Measurements from ENCODE around the gene SLC6A1. TPM values are rescaled to one million over a fixed set of nuclear protein-coding genes. Genes with fewer than 3 reads are reported as not detected.

SLC6A1 gene
- total RNA-seq, 1 experiment from 2014 or later: not detected

DNA sequence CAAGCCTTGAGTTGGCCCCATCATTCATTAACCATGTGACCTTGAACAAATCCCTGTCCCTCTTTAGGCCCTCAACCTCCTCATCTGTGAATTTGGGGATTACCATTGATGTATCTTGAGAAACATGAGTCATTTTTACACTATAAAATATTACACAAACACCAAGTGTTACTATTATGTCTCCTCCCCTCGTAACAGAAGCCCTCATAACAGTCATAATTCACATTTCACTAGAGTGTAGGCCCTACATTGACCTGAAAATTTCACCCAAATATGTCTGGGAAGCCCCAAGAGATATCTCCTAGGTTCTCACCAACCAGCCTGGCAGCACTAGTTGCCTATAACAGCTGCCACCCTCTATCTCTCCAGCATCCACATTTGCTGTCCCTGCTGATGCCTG is 15.8 kb upstream of the SLC6A1 start:
- H3K79me1 ChIP-seq (ENCODE audit: insufficient read depth, low read depth, low read length, poor library complexity, severe bottlenecking): no peaks in the 10 kb centered on the region
- no peaks in the 10 kb centered on the region for H3K9me3 Mint-ChIP-seq
- no peak overlapping the region for H4K8ac ChIP-seq (replicated peaks; ENCODE audit: insufficient read length, low read depth, low read length)
- no peak overlapping the region for H2BK20ac ChIP-seq (ENCODE audit: low read depth, low read length, poor library complexity, severe bottlenecking)
- H3K14ac ChIP-seq (ENCODE audit: insufficient read depth, low read length): no peak overlapping the region
- no CpG with 5 or more reads among the region's 1 CpG for WGBS (ENCODE audit: extremely low coverage, insufficient read length, low lambda C conversion rate)
- H2AFZ ChIP-seq (ENCODE audit: low read length): no peak overlapping the region
- H3K18ac ChIP-seq (ENCODE audit: insufficient read length, low read depth, low read length): no peak overlapping the region
- no peak overlapping the region for H3K27ac ChIP-seq (ENCODE audit: insufficient read length, low read depth, low read length)
- DNase-seq: no peak
- H3K9ac ChIP-seq (ENCODE audit: extremely low read depth, insufficient read length, low read length): no peak overlapping the region
- no peak overlapping the region for H4K5ac ChIP-seq (ENCODE audit: insufficient read length, low read depth, low read length)
- no peak overlapping the region for H3K27ac Mint-ChIP-seq
- no peak overlapping the region for H2BK12ac ChIP-seq (ENCODE audit: insufficient read length, low read depth, low read length)
- no peak overlapping the region for H3K4ac ChIP-seq (ENCODE audit: low read depth, low read length)
- H3K4me3 Mint-ChIP-seq: no peak overlapping the region
- no peaks in the 10 kb centered on the region for H3K23me2 ChIP-seq (ENCODE audit: insufficient read length, low read depth, low read length, poor library complexity, severe bottlenecking)
- no peaks in the 10 kb centered on the region for H4K20me1 ChIP-seq (ENCODE audit: control insufficient read depth, insufficient read depth, insufficient read length)
- H3K79me2 ChIP-seq (ENCODE audit: insufficient read depth, low read length): no peaks in the 10 kb centered on the region
- H3K9me3 ChIP-seq (ENCODE audit: control insufficient read depth, low read depth, low read length): no peaks in the 10 kb centered on the region
- no peaks in the 10 kb centered on the region; a peak in 1 of 7 replicates for H3K36me3 Mint-ChIP-seq (ENCODE audit: insufficient read depth in 1 of 3, low read depth in 3 of 3)
- H2BK120ac ChIP-seq (ENCODE audit: low read depth, low read length, poor library complexity, severe bottlenecking): no peak overlapping the region
- no peak overlapping the region for H3K4me2 ChIP-seq (ENCODE audit: insufficient read depth, insufficient read length, low read length)
- H2BK5ac ChIP-seq (ENCODE audit: insufficient read length, low read length): no peak overlapping the region
- TF ChIP-seq, protein P1, sequence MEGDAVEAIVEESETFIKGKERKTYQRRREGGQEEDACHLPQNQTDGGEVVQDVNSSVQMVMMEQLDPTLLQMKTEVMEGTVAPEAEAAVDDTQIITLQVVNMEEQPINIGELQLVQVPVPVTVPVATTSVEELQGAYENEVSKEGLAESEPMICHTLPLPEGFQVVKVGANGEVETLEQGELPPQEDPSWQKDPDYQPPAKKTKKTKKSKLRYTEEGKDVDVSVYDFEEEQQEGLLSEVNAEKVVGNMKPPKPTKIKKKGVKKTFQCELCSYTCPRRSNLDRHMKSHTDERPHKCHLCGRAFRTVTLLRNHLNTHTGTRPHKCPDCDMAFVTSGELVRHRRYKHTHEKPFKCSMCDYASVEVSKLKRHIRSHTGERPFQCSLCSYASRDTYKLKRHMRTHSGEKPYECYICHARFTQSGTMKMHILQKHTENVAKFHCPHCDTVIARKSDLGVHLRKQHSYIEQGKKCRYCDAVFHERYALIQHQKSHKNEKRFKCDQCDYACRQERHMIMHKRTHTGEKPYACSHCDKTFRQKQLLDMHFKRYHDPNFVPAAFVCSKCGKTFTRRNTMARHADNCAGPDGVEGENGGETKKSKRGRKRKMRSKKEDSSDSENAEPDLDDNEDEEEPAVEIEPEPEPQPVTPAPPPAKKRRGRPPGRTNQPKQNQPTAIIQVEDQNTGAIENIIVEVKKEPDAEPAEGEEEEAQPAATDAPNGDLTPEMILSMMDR (conservative IDR thresholded peaks at IDR 0.05): no peak
- H3T11ph ChIP-seq (ENCODE audit: low read length): no peak overlapping the region
- no peaks in the 10 kb centered on the region for H3K27me3 ChIP-seq (ENCODE audit: insufficient read depth, low read length)
- no peak overlapping the region for H2AK5ac ChIP-seq (ENCODE audit: insufficient read length, low read length)
- no peak overlapping the region for H3K56ac ChIP-seq (ENCODE audit: insufficient read length, low read depth, low read length)
- peaks cover 20 to 24% of the 10 kb centered on the region in 2 experiments for H3K4me1 Mint-ChIP-seq
- H3K4me1 ChIP-seq (ENCODE audit: insufficient read depth, low read length): peaks cover 13% of the 10 kb centered on the region; the same call in 1 of the 2 replicates
- H3K27me3 Mint-ChIP-seq (ENCODE audit: low read depth): peaks cover 17% of the 10 kb centered on the region
- no peak overlapping the region for H4K91ac ChIP-seq (ENCODE audit: insufficient read length, low read depth, low read length)
- H2BK15ac ChIP-seq (ENCODE audit: low read depth, low read length): no peak overlapping the region
- no peak overlapping the region for H3K23ac ChIP-seq (ENCODE audit: insufficient read length, low read depth, low read length)
